IPS-NIHi7 (cell line): ENCODE measurements around the gene FOXC1.

Source experiments
- DNase-seq: peaks from one replicate; pipeline ENCODE4 v3.0.0; 2012; ENCODE audit warnings: mixed read lengths; ENCODE audit errors: extremely low spot score

FOXC1 gene

DNA sequence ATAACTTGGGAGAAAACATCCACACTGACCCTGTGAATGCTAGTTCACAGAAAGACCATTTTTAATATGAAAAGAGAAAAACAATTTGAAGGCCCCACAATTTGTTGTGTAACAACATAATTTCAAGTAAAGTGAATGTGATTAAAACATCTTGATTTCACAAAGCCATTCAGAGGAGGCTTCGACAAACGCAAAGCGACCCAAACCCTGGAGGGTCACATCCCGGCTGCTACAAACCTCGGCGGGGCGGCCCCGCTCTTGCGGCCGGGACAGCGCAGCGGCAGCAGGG is 14.0 kb downstream of the FOXC1 start:
- DNase-seq = no peak

- no peak for DNase-seq
Observed at GRCh38 chr6:1624058-1624850, 14.5 kb downstream of the FOXC1 start.

DNA sequence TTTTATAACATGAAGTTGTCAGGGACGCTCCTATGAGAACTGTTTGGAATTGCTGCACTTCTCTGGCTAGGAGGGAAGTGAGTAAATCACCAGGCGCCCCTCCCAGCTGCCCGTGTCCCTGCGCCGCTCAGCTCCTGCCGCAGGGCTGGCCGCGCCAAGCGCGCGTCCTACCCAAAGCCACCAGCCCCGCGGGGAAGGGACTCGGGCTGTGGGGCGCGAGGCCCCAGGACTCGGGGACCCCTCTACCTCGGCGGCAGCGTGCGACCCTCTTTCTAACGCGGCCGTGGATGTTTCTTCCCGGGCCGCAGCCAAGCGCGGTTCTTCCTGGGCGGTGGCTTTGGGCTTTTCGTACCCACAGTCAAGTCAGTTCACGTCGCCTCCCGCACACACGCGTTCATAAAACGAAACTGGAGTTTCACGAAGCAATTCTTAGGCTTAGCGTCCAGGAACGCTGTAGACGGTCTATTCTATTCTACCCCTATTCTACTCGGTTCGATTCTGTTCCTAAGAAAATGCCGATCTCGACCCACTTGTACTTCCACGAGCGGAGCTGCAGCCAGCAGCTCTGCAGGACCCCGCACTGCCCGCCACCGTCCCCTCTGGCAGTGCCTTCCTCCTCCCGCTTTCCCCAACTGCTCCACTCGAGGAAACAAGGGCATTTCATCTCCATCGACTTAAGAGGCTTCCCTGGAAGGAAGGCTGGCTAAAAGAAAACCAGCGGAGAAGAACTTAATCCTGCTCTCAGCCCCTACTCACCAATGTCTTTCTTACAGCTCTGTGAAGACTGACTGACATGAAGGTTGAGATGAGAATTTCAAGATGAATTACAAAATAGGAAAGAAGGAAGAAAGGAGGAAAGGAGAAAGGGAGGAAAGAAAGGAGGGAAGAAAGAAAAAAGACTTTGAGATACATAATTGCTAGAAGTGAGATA is 15.4 kb downstream of the FOXC1 start:
- peak; percentile 50 for DNase-seq

- DNase-seq = no peak
Observed at GRCh38 chr6:1625794-1626435, 16.2 kb downstream of the FOXC1 start.

DNA sequence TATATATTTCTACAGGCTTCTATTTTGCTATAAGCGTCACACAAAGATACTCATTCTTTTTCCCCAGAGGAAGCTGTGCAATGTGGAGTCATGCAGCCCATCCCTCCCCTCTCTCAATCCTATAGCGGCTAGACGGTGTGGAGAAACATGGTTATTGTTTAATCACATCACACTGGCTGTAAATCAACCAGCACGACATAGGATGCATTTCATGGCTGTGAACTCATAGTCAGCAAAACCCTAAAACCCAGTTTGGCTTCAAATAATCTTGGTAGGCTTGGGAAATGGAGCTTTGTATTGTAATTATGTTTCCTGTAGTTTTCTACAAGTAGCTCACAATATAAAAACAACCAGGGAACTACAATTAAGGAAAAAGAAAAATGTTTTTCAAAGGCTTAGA is 16.8 kb downstream of the FOXC1 start:
- DNase-seq = no peak

DNA sequence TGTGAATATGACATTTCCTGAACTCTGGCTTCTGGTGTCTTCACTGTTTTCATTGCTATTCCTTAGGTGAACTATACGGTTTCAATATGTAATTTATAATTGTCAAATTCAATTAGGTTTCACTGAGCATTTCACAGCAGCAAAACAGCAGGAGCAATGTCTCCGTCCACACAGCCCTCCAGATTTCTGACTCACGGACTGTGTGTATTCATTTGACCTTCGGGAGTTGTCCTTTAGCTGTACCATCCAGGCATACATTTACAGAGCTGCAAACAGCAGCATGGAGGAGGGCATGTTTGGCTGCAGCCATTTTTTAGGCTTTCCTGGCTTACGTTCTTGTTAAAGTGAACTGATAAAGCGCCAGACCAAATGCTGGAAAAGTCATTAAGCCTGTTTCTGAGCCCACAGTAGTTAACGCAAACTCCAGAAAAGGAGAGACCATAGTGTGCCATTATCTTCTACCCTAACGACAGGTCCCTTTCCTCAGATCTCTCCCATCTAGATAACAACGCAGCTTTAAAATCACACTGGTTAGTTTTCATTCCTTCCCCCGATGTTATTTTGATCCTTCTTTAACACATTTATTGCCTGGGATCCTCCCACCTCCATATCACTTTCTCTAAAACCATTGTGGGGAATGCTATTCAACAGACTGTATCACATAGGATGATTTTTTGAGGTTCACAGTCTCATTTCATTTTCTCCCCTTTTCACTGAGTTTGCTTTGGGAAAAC is 18.3 kb downstream of the FOXC1 start:
- DNase-seq = no peak

GRCh38 chr6:1629316-1629715 is 19.6 kb downstream of the FOXC1 start:
- no peak for DNase-seq

DNA sequence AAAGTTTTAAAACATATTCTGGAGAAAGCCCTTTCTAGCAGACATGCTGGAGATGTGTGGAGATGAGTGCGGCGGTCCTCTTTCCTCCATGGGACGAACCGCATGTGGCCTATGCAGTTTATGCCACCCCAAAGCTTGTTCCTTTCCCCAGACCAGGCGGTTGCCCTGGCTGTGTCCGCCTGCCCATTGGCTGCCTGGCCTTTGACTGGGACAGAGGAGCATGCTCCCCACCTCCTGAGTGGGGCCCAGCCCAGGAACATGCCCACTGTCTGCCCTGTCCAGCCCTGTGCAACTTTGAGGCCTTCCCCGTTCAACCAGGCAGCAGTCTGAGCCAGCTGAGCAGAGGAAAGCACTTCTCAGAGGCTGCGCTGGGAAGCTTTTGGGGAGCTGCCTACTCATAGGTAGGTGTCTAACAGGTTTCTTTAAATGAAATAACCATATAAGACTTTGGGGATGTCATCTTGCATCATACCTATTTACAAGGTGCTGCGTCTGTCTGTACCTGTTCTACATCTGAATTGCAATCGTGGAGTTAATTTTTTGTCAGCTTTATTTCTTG is 20.6 kb downstream of the FOXC1 start:
- no peak for DNase-seq

GRCh38 chr6:1630771-1631217 is 21.1 kb downstream of the FOXC1 start:
- no peak for DNase-seq

GRCh38 chr6:1631251-1631650 is 21.5 kb downstream of the FOXC1 start:
- no peak for DNase-seq

DNA sequence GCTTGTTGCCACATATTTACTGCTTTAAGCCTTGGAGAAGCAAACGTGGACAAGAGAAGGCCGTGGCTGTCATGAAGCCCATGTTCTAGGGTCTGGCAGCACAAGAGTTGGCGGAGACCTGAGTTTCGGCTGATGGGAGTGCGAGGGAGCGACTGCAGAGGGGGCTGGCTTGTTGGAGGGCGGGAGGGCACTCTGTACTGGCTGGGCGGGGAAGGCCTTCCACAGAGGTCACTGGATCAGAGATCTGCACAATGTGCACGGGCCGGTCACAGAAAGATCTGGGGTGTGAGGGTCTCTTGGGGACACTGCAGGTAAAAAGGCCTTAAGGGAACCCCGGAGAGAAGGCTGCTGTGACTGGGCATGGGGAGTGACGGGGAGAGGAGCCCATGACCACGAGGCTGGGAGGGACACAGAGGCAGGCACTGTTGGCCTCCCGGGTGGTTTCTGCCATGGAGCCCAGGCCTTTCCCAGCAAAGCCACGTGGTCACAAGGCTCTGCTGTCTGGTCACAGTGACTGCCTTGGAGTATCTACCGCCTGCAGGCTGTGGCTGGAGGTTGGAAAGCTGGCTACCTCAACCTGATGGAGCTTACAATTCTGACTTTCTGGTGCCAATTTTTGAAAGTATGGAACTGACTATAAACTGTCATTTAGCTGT is 23.8 kb downstream of the FOXC1 start:
- DNase-seq = no peak

DNA sequence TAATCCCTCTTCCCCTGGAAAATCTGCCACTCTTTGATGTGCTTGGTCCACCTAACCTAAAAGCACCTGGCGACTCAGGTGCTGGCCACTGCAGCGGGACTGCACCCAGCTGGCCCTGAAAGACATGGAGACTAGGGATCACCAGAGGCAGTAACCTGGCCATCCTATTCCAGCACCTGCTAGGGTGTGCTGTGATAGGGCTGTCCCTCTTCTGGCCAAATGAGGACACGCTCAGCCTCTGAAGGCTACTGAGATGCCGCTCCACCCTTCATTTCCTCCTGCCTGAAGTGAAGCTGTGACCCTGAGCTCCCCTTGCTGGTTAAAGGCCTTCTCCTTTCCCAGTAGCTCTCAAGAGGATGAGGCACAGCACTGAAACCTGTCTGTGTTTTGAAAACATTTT is 24.4 kb downstream of the FOXC1 start:
- DNase-seq = no peak

GRCh38 chr6:1635305-1636010 is 25.7 kb downstream of the FOXC1 start:
- no peak for DNase-seq

DNA sequence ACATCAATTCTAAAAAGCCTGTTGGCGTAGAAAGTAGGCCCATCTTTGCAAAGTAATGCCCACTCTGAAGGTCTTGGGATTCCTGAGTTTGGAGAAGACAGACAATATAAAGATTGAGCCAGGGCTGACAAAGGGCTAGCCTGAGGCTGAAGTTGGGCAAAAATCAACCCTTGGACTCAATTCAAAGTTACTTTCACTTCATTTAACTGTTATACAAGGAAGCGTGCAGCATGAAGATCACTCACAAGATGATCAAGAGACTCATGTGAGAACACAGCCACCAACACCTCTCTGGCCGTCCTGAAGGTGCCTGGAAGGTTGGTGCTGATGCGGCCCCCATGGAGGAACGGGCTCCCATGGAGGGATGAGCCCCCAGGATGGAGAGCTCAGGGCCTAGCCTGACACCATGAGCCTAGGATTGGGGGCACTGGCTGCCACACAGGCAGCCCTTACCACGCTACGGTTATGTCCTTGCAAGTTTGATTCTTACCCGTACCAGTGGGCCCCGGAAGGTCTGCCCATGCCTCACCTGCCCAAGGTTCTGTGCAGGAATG is 26.6 kb downstream of the FOXC1 start:
- DNase-seq = no peak

GRCh38 chr6:1636971-1637871 is 27.5 kb downstream of the FOXC1 start:
- DNase-seq = no peak

- no peak for DNase-seq
Observed at GRCh38 chr6:1639430-1639829, 29.7 kb downstream of the FOXC1 start.

DNA sequence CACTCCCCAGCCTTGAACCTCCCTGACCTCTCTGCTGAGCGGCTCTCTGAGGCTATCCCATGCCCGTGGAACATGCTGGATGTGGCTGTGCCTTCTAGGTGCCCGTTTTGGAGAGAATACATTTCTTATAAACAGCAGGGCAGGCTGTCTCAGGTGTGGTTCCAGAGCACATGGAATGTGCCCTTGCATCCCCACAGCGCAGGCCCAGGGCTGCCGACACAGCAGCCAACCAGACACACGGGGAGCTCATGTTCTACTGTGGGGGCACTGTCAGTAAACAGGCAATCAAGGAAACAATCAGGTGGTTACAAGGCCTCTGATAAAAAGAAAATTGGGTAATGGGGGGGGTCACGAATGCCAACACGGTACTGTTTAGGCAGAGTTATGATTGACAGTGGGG is 30.8 kb downstream of the FOXC1 start:
- no peak for DNase-seq

- DNase-seq = peak; percentile 65
Observed at GRCh38 chr6:1641343-1641885, 31.7 kb downstream of the FOXC1 start.

DNA sequence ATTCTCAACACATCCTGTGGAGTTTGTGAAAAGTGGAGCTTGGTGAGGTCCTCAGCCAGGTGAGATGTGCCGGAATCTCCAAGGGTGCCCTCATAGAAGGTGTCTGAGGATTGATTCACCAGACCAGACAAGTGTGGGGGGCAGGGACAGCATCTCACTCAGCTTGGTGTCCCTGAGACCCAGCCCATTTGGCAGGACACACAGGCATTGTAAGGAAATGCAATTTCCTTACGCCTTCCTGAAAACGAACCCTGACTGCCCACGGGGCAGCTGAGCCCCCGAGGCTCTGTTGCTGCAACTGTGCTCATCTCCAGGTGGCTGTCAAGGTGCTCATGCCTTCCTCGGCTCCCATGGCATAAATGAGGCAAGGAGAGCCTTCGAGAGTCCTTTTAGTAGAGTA is 33.4 kb downstream of the FOXC1 start:
- no peak for DNase-seq
